GM20431 (cell line): ENCODE data around the gene SLC17A9.

Experiments used
- in situ Hi-C: fragments of 300-500 bp; cut with MseI, MboI; formaldehyde crosslinking; loops from one replicate; pipeline ENCODE4 v1.15.0; 2020; ENCODE audit warnings: low sequenced_read_pairs; ENCODE audit not compliant: unreplicated experiment

SLC17A9 gene

GRCh38 chr20:62935968-62936585, 16.4 kb upstream of the SLC17A9 start:
- in situ Hi-C loops = no loop called here

DNA sequence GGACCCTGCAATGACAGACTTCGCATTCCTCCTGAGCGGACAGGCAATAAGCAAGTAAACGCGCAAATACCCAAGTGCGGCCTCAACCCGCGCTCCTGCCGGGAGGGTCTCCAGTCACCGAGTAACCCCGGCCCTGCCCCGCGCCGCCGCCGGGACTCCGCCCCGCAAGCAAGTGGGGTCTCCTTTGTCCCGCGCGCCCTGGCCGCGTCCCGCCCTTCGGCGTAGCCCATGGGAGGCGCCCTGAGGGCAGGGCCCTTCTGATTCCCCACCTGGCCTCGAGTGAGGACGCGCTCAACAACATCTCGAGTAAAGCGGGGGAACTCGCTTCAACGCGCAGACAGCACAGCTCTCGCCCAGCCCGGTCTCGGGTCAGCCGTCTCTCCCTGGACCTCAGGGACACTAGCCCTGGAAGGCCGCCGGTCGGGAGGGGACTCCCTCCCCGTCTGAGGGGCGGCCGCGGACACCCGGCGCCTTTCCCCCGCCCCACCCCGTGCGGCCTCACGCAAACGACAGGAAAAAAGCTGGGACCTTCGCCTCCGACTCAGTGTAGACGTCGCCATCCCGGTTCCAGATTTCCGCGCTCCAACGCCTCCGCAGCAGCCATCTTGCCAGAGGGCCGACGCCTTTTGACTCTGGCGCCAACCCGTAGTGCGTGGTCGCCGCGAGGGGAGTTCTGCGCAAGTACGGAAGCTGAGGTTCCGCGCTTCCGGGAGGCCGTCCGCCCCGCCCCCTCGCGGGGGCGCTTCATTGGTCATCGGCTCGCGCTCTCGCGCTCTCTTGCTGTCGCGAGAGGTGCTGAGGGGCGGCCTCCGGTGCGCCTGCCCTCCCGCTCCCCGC, 15.0 kb upstream of the SLC17A9 start:
- in situ Hi-C loops = no loop called here

DNA sequence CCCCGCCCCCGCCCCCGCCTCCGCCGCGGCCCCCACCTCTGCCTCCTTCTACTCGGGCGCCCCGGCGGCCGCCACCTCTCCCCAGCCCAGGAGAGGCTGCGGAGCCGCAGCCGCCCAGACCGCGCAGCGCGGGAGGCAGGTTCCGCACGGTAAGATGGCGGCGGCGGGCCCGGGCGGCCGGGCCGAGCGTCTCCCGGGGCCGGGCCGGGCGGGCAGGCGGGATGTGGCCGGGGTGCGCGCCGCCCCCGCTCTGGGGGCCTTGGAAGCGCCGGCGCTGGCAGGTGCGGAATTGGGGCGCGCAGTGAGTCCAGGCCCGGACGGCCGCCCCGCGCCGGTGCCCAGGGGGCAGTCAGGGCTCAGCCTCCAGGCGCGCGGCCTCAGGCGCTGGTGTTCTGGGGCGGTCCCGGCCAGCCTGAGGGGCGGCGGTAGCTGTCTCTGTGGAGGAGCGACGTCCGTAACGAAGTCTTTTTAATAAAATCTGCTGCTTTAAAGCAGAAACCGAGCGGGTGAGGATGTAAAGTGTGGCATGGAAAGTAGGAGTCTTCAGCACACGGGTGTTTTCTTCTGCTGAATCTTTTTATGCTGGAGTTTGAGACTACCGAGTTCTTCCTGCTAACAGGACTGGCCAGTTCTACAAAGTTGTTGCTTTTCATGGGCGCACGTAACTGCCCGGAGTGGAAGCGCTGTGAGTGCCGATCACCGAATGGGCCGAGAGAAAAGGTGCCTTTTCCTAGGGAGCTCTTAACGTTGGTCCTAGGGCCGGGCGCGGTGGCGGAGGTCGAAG, 14.2 kb upstream of the SLC17A9 start, which contains the start of gene GID8:
Gene GID8 (plus strand): TSS at position 43 of the 784 bp plus-strand sequence. CDS start 3,356 bp downstream, outside the sequence.
- in situ Hi-C loops = no loop called here

DNA sequence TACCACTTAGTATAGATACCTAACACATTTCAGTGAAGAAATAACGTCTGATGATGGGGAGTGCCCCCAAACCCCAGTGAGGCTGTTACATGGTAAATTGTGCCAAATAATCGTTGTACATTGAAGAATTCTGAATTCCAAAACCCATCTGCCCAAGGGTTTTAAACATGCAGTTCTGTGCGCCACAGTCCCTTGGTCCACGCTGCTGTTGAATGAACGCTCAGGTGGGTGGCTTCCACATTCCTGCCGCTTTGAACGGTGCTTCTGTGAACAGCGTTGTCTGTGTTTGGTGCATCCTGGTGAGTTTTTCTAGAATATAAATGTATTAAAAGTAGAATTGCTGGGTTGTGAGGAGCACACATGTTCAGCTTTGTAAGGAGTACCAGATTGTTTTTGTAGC, 11.6 kb upstream of the SLC17A9 start:
- in situ Hi-C loops = no loop called here

GRCh38 chr20:62941792-62942191, 10.7 kb upstream of the SLC17A9 start:
- in situ Hi-C loops = no loop called here

DNA sequence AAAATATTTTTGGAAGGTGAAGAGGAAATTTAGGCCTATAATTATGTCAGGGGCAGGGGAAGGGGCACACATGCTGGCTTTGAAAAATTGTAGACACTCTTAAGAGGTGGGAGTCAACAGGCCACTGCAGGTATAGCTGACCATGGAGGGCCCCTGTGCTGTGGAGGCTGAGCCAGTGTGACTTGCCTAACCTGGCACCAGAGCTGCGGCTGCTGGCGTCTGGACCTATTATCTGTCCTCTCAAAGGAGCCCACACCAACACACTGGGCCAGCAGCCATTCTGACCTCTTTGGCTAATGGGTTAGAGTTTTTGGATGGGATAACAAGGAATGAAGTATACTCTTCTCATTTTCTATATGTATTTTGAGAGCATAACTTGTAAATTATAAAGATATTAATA, 10.1 kb upstream of the SLC17A9 start:
- in situ Hi-C loops = no loop called here

DNA sequence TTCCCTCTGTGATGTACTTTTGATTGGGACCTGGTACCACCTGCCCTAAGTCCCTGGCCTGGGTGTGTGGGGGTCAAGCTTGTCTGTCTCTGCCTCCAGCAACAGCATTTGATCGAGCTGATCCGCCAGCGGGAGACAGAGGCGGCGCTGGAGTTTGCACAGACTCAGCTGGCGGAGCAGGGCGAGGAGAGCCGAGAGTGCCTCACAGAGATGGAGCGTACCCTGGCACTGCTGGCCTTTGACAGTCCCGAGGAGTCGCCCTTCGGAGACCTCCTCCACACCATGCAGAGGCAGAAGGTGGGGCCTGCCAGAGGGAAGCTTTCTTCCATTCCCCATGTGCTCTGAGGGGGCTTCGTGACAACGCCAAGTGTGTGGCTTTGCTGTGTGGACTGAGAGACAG, 9.1 kb upstream of the SLC17A9 start:
- in situ Hi-C loops = no loop called here

DNA sequence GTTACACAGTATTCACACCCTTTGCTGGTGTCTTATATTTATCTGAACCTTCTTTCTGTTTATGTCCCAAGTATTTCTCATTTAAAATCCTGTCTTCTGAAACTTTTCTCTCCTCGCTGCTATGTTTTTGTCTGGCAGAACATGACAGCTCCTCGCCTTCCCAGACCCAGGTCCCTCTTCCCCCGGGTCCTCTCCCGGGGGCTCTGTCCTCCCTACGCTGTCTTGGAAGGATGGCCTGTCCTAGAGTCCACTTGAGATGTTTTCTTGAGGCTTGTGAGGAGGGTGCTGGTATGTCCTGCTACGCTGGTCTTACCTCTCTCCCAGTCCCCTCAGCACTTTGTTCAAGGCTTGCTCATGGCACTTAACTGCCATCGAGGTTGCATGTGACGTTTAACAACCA, 8.3 kb upstream of the SLC17A9 start:
- in situ Hi-C loops = no loop called here

- in situ Hi-C loops = no loop called here
Observed at GRCh38 chr20:62944746-62945145, 7.8 kb upstream of the SLC17A9 start.

DNA sequence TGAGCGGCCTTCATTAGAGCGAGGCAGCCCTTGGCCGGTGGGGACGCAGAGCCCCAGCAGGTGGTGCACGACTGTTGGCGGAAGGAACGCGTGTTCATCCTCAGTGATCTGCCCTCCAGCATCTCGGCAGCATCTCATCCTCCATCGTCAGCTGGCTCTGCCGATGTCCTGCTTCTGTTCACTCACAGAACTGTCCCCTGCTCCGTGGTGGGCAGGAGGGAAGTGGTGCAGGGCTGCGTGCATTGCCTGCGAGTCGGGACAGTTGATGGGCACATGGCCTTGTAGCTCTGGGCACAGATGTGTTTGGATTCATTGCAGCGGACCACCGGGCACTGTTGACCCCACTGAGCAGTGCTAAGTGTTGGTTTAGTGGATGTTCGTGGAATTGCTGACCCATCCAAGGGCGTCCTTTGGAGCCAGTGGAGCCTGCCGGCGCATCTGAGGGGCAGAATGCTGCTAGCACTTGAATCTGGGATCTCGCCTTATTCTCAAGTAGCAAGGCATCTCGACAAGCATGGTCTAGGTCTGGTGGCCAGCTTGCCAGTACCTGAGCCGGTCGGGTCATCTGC, 6.7 kb upstream of the SLC17A9 start:
- in situ Hi-C loops = no loop called here

DNA sequence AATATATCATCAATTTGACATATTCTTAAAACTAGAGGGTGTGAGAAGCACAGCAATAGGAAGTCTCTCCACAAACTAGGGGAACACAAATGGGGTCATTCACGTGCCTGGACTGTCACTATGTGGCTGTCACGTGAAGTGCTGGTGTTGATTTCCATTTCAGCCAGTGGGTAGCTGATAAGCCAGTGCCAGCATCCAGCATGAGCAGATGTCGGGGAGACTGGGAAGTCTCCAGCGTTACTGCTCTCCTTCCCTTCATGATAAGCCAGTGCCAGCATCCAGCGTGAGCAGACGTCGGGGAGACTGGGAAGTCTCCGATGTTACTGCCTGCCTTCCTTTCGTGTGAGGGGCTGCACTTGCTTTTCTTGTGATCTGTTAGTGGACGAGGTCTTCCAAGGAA, 5.6 kb upstream of the SLC17A9 start:
- in situ Hi-C loops = no loop called here

DNA sequence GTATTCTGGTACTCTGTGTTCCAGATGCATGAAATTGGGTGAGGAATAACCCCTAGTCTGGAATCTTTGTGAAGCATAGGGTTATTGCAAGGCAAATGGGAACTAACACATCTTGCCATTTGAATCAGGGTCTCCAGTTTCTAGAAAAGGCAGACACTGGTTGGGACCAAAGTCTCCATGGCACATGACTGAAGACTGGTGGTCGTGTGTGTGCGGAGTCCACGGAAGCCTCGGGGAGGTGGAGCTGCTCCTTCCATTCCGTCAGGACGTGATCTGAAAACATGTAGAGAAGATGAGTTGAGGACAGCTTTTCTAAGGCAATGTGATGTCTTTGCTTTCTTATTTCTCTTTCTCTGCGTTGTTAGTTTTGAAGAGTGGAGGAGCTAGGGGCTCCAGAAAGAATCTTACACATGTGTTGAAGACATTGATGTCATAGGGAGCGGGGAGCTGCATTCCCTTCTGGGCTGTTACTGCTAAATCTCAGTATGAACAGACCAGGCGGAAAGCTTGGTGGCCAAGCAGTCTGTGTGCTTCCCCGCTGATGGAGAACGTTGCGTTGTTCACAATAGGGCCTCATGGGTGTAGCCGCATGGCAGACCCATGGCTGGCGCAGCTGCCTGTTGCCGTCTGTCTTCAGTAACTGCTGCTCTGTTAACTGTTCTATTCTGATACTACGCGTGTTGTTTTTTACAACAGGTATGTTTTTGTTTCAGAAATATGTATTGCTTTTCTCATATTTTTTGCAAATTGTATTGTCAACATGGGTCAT, 4.8 kb upstream of the SLC17A9 start:
- in situ Hi-C loops = no loop called here

GRCh38 chr20:62949153-62949821, 3.2 kb upstream of the SLC17A9 start:
- in situ Hi-C loops = no loop called here

- in situ Hi-C loops = no loop called here
Observed at GRCh38 chr20:62949962-62950361, 2.5 kb upstream of the SLC17A9 start.

GRCh38 chr20:62950741-62951140, 1.8 kb upstream of the SLC17A9 start:
- in situ Hi-C loops = no loop called here

GRCh38 chr20:62951143-62951895, 1.2 kb upstream of the SLC17A9 start:
- in situ Hi-C loops = no loop called here

GRCh38 chr20:62951896-62952372, 575 bp upstream of the SLC17A9 start:
- in situ Hi-C loops = no loop called here
